Neural cell (in vitro differentiated cells): ENCODE data around the gene SPECC1L. TPM values are rescaled to one million over a fixed set of nuclear protein-coding genes. Genes with fewer than 3 reads are reported as not detected.
"Not testable (repeated sequence)": the region's sequence is repeated elsewhere in the genome, so short reads cannot be mapped to it uniquely, and the experiment has no call there.

Source experiments
- H2AFZ ChIP-seq: fragments of 200-600, 300-800 bp; sonication (generic), shearing (Covaris generic); 2 replicates; pipeline ENCODE4 v1.6.0; 2014; ENCODE audit warnings: low read depth, mild to moderate bottlenecking, antibody characterized with exemption, low read length, moderate library complexity
- H3F3A ChIP-seq: fragments of 200-600 bp; shearing (Covaris generic); 2 replicates; pipeline ENCODE4 v1.6.1; 2016; ENCODE audit warnings: mild to moderate bottlenecking, moderate library complexity, mixed read lengths, antibody characterized with exemption, low read length; ENCODE audit not compliant: insufficient read depth, poor library complexity, severe bottlenecking
- H3K27ac ChIP-seq: fragments of 200-600, 300-800 bp; sonication (generic), shearing (Covaris generic); 2 replicates; pipeline ENCODE4 v1.5.1; 2014; ENCODE audit warnings: mild to moderate bottlenecking, low read length, moderate library complexity
- H3K27me3 ChIP-seq: fragments of 300-800, 200-600 bp; sonication (generic), shearing (Covaris generic); 2 replicates; pipeline ENCODE4 v1.6.0; 2014; ENCODE audit warnings: mild to moderate bottlenecking, low read depth, low read length, moderate library complexity; ENCODE audit not compliant: insufficient read depth
- H3K36me3 ChIP-seq: fragments of 300-800, 200-600 bp; sonication (generic), shearing (Covaris generic); 2 replicates; pipeline ENCODE4 v1.5.1; 2014; ENCODE audit warnings: mild to moderate bottlenecking, antibody characterized with exemption, low read length, moderate library complexity; ENCODE audit not compliant: insufficient read depth
- H3K4me2 ChIP-seq: fragments of 300-800, 200-600 bp; sonication (generic), shearing (Covaris generic); 2 replicates; pipeline ENCODE4 v1.6.0; 2014; ENCODE audit warnings: mild to moderate bottlenecking, low read length
- H3K4me3 ChIP-seq: fragments of 300-800, 200-600 bp; sonication (generic), shearing (Covaris generic); 2 replicates; pipeline ENCODE4 v1.5.1; 2014; ENCODE audit warnings: mild to moderate bottlenecking, low read length, moderate library complexity
- H3K79me2 ChIP-seq: fragments of 200-600 bp; shearing (Covaris generic); replicated peaks from 2 replicates; pipeline ENCODE4 v1.6.0; 2014; ENCODE audit warnings: mild to moderate bottlenecking, low read length, moderate library complexity; ENCODE audit not compliant: insufficient read depth
- H3K9ac ChIP-seq: fragments of 300-800, 200-600 bp; sonication (generic), shearing (Covaris generic); 2 replicates; pipeline ENCODE4 v1.6.1; 2016; ENCODE audit warnings: mild to moderate bottlenecking, low read length, mixed read lengths
- H3K9me2 ChIP-seq: fragments of 200-600 bp; shearing (Covaris generic); 2 replicates; pipeline ENCODE4 v1.6.1; 2016; ENCODE audit warnings: mild to moderate bottlenecking, low read length, mixed read lengths; ENCODE audit not compliant: insufficient read depth
- H3K9me3 ChIP-seq: fragments of 200-600, 300-800 bp; sonication (generic), shearing (Covaris generic); 2 replicates; pipeline ENCODE4 v1.6.1; 2016; ENCODE audit warnings: mild to moderate bottlenecking, mixed run types, low read length, moderate library complexity, mixed read lengths
- H4K20me1 ChIP-seq: fragments of 200-600 bp; shearing (Covaris generic); 2 replicates; pipeline ENCODE4 v1.6.1; 2016; ENCODE audit warnings: mild to moderate bottlenecking, mixed run types; ENCODE audit not compliant: insufficient read depth
- CTCF ChIP-seq: fragments of 450-650 bp; IDR thresholded peaks from 2 replicates; pipeline ENCODE4 v1.5.1; 2014; ENCODE audit warnings: antibody characterized with exemption, mild to moderate bottlenecking, moderate library complexity; ENCODE audit not compliant: poor library complexity, severe bottlenecking
- EP300 ChIP-seq: fragments of 450-650 bp; conservative IDR thresholded peaks from 2 replicates; pipeline ENCODE4 v1.6.1; 2014; ENCODE audit warnings: antibody characterized with exemption, mild to moderate bottlenecking, moderate library complexity; ENCODE audit not compliant: poor library complexity, severe bottlenecking
- EZH2 ChIP-seq: fragments of 200-600, 300-800 bp; shearing (Covaris generic), sonication (generic); IDR thresholded peaks from 2 replicates; pipeline ENCODE4 v1.6.1; 2014; ENCODE audit warnings: antibody characterized with exemption, low read length, borderline replicate concordance, mild to moderate bottlenecking; ENCODE audit not compliant: insufficient read depth, poor library complexity, severe bottlenecking
- MXI1 ChIP-seq: fragments of 450-650 bp; conservative IDR thresholded peaks from 2 replicates; pipeline ENCODE4 v1.6.1; 2014; ENCODE audit warnings: antibody characterized with exemption, mild to moderate bottlenecking; ENCODE audit not compliant: poor library complexity, severe bottlenecking
- POLR2AphosphoS5 ChIP-seq: IDR thresholded peaks from 2 replicates; pipeline ENCODE4 v1.6.1; 2012
- RAD21 ChIP-seq: fragments of 450-650 bp; conservative IDR thresholded peaks from 2 replicates; pipeline ENCODE4 v1.6.1; 2014; ENCODE audit warnings: antibody characterized with exemption, mild to moderate bottlenecking, moderate library complexity
- REST ChIP-seq: IDR thresholded peaks from 2 replicates; pipeline ENCODE4 v1.6.1; 2012; ENCODE audit warnings: borderline replicate concordance
- SMC3 ChIP-seq: fragments of 450-650 bp; conservative IDR thresholded peaks from 2 replicates; pipeline ENCODE4 v1.6.1; 2014; ENCODE audit warnings: antibody characterized with exemption, mild to moderate bottlenecking, moderate library complexity; ENCODE audit not compliant: poor library complexity
- TAF1 ChIP-seq: IDR thresholded peaks from 2 replicates; pipeline ENCODE4 v1.6.1; 2012; ENCODE audit warnings: low read depth
- polyA plus RNA-seq: library from polyadenylated mRNA; depleted of rRNA; stranded (reverse); fragments of >200 nt; gene quantifications from 2 replicates; pipeline ENCODE4 v1.2.3, GENCODE V29; 2014

Gene SPECC1L
- polyA plus RNA-seq, 1 donor from 2014 or later: 27.1 TPM

GRCh38 chr22:24285245-24285644, 14.6 kb downstream of the SPECC1L start:
- Histone ChIP-seq H3K9ac (no peak overlapping the region), H3K4me3 (no peak overlapping the region), H2AFZ (no peak overlapping the region), H3F3A (no peaks in the 10 kb centered on the region), H3K36me3 (no peaks in the 10 kb centered on the region), H3K9me3 (no peaks in the 10 kb centered on the region), H3K27ac (no peak overlapping the region), H3K9me2 (no peaks in the 10 kb centered on the region), H3K79me2 (peaks cover 44% of the 10 kb centered on the region), H3K27me3 (no peaks in the 10 kb centered on the region), H4K20me1 (no peaks in the 10 kb centered on the region), H3K4me2 (no peak overlapping the region)
- TF ChIP-seq SMC3 (no peak), CTCF (no peak), MXI1 (no peak), TAF1 (no peak), EZH2 (no peak)

GRCh38 chr22:24287212-24287611, 16.6 kb downstream of the SPECC1L start:
- H3K36me3 ChIP-seq, H3K9me3 ChIP-seq, H3F3A ChIP-seq, H3K4me3 ChIP-seq, H3K9me2 ChIP-seq, H4K20me1 ChIP-seq, H3K4me2 ChIP-seq, H3K27ac ChIP-seq, H3K9ac ChIP-seq, H2AFZ ChIP-seq, H3K27me3 ChIP-seq: not testable (repeated sequence)
- peaks cover 43% of the 10 kb centered on the region for H3K79me2 ChIP-seq

GRCh38 chr22:24287801-24288200, 17.2 kb downstream of the SPECC1L start:
- not testable (repeated sequence) for H3F3A ChIP-seq, H3K27ac ChIP-seq, H3K9me3 ChIP-seq, H4K20me1 ChIP-seq, H3K4me3 ChIP-seq, H3K4me2 ChIP-seq, H3K27me3 ChIP-seq, H3K36me3 ChIP-seq, H2AFZ ChIP-seq, H3K9me2 ChIP-seq, H3K9ac ChIP-seq
- H3K79me2 ChIP-seq: peaks cover 42% of the 10 kb centered on the region

GRCh38 chr22:24289114-24289513, 18.5 kb downstream of the SPECC1L start:
- TF ChIP-seq CTCF (no peak), EZH2 (no peak), REST (no peak), MXI1 (no peak), TAF1 (no peak), RAD21 (no peak), POLR2AphosphoS5 (no peak), SMC3 (no peak), EP300 (no peak)
- H3K4me3 ChIP-seq: no peak overlapping the region
- no peak overlapping the region for H2AFZ ChIP-seq
- H4K20me1 ChIP-seq: no peaks in the 10 kb centered on the region
- no peaks in the 10 kb centered on the region for H3F3A ChIP-seq
- H3K79me2 ChIP-seq: peaks cover 31% of the 10 kb centered on the region
- H3K9me3 ChIP-seq: no peaks in the 10 kb centered on the region
- H3K36me3 ChIP-seq: no peaks in the 10 kb centered on the region
- no peak overlapping the region for H3K27ac ChIP-seq
- no peak overlapping the region for H3K4me2 ChIP-seq
- H3K9ac ChIP-seq: no peak overlapping the region
- no peaks in the 10 kb centered on the region for H3K27me3 ChIP-seq
- no peaks in the 10 kb centered on the region for H3K9me2 ChIP-seq
